Activated effector memory CD4-positive, alpha-beta T cell treated with anti-CD3 and anti-CD28 coated beads, Interleukin-2, amount 50 U/mL, for 16 hours (primary cell): ENCODE measurements around the gene KIF4A.

Source experiments
- DNase-seq: peaks from one replicate; pipeline ENCODE4 v3.0.0-alpha.2; 2020

The KIF4A gene

DNA sequence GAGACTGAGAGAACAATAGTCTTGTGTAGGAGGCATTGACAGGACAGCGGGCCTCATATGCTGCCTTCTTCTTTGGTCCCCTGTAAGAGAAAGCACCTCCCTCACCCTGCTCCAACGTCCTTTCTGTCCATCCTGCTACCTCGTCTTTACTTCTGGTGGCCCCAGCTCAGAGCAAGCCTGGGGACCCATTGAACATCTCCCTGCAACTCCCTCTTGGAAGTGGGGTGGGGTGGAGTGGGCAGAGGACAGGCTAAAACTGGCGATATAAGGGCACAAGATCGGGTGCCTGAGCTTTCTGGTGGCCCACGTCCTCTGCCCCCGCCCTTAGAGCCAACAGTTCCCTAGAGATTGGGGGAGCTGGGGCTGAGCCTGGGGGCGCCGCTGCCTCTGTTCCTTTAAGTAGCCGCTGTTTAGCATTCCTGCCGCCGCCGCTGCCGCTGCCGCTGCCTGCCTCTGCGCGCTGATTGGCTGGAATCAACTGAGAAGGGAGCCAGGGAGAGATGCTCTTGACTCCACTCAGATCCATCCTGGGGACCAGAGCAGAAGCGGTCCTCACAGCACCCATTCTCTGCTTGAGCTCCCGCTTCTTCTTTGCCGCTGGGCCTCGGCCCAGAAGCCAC lies 154.5 kb downstream of the KIF4A start, which contains the start of gene DLG3:
TSS of gene DLG3 (plus strand) at position 510 of the 620 bp plus-strand sequence. CDS start 367 bp downstream, outside the sequence.
- DNase-seq = peak; percentile 67

DNA sequence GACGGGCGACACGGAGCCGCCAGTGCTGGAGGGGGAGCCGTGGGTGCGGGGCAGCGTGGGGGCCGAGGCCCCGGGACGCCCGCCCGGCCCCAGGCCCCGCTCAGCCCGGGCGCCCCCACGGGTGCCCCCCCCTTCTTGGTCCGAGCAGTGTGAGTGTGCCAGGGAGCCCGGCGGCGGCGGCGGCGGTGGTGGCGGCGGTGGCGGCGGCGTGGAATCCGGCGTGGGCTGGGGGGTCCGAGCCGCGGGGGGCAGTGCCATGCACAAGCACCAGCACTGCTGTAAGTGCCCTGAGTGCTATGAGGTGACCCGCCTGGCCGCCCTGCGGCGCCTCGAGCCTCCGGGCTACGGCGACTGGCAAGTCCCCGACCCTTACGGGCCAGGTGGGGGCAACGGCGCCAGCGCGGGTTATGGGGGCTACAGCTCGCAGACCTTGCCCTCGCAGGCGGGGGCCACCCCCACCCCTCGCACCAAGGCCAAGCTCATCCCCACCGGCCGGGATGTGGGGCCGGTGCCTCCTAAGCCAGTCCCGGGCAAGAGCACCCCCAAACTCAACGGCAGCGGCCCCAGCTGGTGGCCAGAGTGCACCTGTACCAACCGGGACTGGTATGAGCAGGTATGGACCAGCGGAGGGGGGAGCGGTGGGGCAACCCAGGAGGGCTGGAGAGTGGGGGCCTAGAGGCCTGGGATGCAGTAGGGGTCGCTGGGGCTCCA lies 155.2 kb downstream of the KIF4A start:
- DNase-seq = no peak

DNA sequence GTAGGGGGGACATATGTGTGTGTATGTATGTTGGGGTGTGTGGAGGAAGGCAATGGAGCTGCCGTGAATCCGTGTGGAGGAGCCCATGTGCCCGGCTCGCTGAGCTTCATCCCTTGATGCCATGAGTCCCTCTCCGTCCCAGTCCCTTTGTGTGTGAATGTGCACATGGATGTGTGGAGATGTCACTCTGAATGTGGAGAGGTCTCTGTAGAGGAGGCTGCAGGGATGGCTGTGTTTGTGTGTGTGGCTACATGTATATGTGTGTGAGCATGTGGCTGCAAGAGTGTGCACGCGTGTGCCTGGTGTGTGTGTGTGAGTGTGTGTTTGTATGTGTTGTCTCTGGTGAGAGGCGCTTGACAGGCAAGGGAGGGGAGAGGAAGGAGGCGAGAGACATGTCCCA lies 156.0 kb downstream of the KIF4A start:
- no peak for DNase-seq

DNA sequence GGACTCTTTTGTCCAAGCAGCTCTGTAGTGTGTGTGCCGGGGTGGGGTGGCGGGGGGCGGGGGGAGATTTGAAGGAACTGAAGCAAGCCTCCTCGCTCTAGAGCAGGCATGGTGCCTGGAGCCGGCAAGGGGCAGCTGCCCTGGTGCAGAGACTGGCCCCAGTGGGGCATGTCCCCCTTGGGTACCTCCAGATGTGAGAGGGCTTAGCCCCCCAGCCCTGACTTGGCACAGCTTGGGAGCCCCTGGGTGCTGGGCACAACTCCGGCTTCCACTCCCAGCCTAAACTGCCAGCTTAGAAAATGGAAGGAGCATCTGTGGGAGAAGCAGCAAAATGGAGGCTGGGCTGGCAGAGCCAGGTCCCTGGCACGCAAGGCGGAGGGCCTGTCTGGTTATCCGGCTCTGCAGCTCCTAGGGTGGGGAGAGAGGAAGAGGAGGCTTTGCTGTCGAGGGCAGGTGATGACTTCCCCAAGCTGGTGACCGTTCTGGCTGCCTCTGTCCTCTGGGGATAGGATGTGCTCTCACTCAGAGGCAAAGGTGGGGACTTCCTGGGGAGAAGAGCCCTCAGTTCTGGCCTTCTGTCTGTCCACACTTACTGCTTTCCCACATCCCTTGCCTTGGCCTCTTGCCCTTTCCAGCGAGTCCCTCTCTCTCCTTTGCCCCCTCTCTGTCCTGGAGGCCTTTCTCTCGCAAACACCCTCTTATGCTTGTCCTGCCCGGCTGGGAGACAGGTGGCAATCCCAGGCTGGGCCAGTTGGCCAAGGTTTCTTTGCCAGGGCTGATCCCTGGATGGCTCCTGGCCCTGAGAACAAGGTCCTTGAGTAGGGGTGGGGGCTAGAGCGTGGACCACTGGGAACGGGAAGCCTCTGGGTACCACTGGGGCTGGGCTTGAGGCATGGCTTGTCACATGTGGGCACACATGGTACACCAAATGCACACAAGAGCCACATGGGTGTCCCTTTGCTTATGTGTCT lies 156.8 kb downstream of the KIF4A start:
- DNase-seq = no peak

DNA sequence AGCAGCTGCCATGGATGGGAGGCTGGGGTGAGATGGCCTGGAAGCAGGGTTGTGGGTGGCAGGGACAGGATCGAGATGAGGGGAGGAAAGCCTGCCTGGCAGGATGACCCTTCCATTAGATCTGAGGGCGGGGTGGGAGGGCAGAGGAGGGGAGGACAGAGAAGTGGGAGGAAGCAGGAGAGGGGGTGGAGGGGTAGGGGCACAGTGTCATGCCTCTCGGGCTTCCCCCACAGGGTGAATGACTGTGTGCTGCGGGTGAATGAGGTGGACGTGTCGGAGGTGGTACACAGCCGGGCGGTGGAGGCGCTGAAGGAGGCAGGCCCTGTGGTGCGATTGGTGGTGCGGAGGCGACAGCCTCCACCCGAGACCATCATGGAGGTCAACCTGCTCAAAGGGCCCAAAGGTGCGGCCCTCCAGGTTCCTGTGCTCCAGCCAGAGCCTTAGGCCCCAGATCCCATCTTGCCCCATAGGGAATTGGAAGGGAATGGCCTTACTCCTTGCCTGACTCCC lies 159.6 kb downstream of the KIF4A start:
- no peak for DNase-seq

DNA sequence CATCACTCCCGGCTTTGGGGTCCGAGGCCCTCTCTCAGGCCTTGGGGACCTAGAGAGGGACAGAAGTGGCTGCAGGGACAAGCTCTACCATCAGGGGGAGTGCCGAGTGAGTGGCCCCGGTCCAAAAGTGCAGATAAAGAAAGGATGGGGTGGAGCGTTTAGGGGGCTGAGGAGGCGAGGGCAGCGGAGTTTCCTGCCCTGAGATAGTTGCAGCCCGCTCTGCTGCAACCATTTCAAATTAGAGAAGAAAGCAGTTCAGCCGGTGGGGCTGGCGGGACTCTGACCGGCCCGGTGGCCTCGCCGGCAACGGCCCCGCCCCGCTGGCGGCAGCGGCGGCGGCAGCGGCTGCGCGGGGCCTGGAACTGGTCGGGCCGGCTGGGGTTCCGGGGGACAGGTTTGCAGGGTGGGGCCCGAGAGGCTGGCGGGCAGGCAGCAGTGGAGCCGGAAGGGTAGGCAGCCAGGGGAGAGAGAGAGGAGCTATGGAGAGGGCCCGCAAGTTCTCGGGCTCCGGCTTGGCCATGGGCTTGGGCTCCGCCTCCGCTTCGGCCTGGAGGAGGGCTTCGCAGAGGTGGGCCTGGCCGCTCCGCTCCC lies 162.3 kb downstream of the KIF4A start:
- DNase-seq = peak; percentile 83

DNA sequence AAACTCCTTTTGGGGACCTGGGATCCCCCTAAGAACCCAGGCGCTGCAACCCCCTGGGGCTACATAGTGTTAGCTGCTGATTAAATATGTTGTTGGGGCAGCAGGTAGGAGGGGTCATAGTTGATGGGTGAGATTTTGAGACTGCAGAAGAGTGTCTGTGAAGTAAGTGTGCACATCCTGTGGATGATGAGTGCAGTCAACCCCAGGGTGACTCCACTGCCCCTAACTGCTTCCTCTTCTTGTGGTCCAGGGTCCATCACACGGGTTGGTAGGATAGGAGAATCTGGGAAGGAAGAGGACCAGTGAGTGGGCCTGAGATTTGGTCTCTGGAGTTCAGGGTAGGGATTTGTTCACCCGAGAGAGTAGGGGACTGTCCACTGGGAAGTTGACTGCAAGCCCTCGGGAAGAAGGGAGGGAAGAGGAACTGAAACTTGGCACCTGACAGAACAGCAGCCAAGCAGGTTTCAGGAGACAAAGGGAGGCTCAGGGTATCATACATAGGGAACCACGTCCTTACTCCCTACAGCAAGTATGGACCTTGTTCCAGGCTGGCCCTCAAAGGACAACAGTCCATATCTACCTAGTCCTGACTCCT lies 163.2 kb downstream of the KIF4A start:
- no peak for DNase-seq

DNA sequence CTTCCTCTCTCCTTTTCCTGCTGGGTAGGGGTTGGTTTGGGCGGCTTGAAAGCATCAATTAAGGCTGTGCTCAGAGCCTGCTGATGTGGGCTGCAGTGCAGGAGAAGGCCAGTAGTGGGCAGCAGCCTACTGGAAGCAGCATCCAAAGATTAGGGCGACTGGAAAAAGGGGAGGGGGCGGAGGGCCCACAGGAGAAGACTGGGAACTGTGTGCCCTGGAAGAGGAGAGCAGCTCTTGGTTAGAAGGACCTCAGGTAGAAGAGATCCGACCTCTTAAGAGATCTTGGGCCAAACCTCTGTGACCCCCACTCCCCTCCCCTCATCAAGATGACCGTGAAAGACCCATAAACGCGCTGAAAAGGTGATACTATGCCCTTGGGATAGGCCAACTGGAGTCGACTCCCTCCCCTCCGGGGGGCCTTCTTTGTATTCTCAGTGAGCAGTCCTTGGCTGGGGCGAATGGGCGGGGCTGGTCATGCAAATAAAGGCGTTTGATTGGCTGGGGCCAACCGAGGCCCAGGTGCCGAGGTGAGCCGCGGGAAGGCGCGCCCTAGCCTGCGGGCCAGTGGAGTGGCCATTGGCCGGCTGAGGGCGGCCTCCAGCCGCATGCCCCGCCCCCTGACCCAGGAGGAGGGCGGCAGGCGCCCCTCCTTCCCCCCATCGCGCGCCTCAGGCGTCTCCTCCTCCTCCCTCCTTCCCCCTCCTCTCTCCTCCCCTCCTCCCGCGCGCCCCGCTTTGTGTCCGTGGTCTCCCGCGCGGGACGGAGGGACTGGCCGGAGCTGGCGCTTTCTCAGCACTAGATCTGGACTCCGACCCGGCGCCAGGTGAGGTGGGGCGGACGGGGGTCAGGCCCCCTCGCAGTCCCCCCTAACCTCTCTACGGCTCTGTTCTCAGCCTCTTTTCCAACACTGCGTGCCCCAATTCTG lies 164.8 kb downstream of the KIF4A start:
- DNase-seq = peak; percentile 88

DNA sequence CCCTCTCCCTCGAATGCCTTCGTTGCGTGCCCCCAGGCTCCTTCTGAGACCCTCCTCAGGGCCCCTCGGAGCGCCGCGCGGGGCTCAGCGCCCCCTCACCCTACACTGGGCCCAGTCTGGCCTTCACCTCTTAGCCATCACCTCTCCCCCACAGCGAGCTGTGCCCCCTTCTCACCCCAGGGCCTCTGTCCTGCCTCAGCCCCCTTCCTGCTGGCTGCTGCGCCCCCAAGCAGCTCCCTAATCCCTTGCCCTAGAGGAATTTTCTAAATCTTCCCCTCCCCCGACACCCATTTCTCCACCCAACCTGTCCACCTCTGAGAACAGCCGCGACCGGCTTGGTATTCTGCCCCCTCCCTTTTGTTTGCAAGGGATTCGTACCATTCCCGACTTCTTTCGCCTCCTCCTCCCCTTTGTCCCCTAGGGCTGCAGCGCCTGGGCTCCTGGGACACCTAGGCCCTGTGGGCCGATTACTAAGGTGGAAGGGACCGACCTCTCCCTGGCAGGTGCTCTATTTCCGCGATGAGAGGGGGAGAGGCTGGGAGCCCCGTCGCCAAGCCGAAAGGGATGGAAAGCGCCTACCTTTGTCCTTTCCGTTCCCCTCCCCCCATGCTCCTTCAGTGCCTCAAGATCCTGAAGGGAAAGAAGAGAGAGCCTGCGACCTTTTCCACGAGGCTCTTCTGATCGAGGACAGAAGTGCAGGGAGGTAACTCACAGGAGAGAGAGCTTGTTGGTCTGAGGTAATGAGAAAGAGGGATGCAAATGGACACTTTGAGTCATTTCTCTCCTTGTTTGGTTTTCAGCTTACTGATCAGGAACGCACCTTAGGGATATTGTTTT lies 165.7 kb downstream of the KIF4A start:
- DNase-seq = no peak

DNA sequence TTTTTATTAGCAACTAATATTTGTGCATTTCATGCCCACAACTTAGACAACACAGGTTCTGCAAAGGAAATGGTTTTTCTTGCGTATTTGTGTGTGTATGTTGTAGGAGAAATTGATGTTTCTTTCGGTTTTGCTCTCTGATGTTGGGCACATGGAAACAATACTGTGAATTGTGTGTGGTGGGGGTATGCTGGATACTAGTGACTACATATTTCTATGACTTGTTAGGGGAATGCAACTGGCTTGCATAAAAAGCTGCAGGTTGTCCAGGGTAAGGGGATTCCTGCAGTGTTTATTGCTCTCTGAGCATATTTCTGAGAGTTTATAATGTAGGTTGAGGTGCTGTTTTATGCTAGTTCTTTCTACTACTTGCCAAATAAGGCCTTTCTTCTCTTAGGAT lies 166.4 kb downstream of the KIF4A start:
- no peak for DNase-seq

DNA sequence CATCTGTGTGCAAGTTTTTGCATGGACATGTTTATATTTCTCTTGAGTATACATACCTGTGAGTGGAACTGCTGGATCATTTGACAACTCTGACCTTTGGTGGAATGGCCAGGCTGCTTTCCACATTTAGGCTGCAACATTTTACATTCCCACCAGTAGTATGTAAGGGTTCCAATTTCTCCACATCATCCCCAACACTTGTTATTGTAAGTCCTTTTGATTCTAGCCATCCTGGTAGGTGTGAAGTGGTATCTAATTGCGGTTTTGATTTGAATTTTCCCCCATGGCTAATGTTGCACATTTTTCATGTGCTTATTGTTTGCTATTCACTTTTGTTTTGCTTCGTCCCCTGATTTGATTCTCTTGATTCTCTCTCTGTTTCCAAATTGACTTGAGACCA lies 171.1 kb downstream of the KIF4A start:
- DNase-seq = no peak

DNA sequence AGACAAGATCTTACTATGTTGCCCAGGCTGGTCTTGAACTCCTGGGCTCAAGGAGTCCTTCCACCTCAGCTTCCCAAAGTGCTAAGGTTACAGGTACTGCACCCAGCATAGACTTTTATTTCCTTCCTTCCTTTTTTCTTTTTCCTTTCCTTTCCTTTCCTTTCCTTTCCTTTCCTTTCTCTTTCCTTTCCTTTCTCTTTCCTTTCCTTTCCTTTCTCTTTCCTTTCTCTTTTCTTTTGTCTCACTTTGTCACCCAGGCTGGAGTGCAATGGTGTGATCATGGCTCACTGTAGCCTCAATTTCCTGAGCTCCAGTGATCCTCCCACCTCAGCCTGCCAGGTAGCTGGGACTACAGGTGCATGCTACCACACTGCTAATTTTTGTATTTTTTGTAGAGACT lies 174.1 kb downstream of the KIF4A start:
- DNase-seq = no peak

DNA sequence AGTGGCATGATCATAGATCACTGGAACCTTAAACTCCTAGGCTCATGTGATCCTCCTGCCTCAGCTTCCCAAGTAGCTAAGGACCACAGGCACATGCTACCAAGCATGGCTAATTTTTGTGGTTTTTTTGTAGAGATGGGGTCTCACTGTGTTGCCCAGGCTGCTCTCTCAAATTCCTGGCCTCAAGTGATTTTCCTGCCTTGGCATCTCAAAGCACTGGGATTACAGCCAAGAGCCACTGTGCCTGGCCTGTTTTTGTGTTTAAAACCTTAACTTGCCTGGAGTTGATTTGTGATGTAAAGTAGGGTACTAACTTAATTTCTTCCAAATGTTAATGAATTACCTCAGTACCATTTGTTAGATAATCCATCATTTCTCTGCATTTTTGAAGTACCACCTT lies 177.1 kb downstream of the KIF4A start:
- no peak for DNase-seq

DNA sequence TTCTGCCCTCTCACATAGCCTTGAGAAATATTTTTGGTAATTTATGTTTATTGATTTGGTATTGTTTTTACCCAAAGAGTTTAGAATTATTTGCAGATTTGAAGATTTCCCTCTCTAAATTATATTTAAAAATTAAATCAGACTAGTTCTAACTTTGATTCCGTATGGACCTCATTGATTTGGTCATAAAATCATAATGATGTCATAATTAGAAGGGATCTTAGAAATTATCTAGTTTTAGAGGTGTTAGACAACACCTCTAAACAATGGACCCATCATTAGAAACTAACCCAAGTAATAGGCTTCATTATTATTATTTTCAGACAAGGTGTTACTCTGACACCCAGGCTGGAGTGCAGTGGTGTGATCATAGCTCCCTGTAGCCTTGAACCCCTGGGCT lies 178.8 kb downstream of the KIF4A start:
- no peak for DNase-seq
